Keratinocyte (primary cell): ENCODE measurements around the gene ATP2B1. TPM values are rescaled to one million over a fixed set of nuclear protein-coding genes. Genes with fewer than 3 reads are reported as not detected.

Experiments used
- DNase-seq: peaks from one replicate; pipeline ENCODE4 v3.0.0-alpha.2; 2011; ENCODE audit warnings: low read depth, missing footprints, low spot score
- FAIRE-seq: peaks from 2 replicates; lab custom pipeline; 2011; peaks lifted over from hg19 to GRCh38; lab: Jason Lieb, UNC
- H2AFZ ChIP-seq: 2 replicates; pipeline ENCODE4 v1.6.0; 2012; ENCODE audit warnings: low read length, control low read depth, inconsistent platforms; ENCODE audit not compliant: control insufficient read depth
- H3K27ac ChIP-seq: 2 replicates; pipeline ENCODE4 v1.5.1; 2011; ENCODE audit warnings: low read length; ENCODE audit not compliant: control insufficient read depth, insufficient read depth
- H3K27me3 ChIP-seq: 3 replicates; pipeline ENCODE4 v1.6.0; 2011; ENCODE audit warnings: low read length; ENCODE audit not compliant: control insufficient read depth, insufficient read depth; ENCODE audit errors: extremely low read depth
- H3K36me3 ChIP-seq, 2 experiments: 2 replicates in 1 of 2; 3 replicates in 1 of 2; pipeline ENCODE4 v1.5.1; 2011; ENCODE audit warnings: low read length in 2 of 2, mild to moderate bottlenecking in 1 of 2; ENCODE audit not compliant: control insufficient read depth in 2 of 2, insufficient read depth in 2 of 2; ENCODE audit errors: extremely low read depth in 1 of 2
- H3K4me1 ChIP-seq: 3 replicates; pipeline ENCODE4 v1.5.1; 2011; ENCODE audit warnings: low read length; ENCODE audit not compliant: control insufficient read depth, insufficient read depth; ENCODE audit errors: extremely low read depth
- H3K4me2 ChIP-seq: 3 replicates; pipeline ENCODE4 v1.6.0; 2011; ENCODE audit warnings: low read depth, low read length; ENCODE audit not compliant: control insufficient read depth, insufficient read depth; ENCODE audit errors: extremely low read depth
- H3K4me3 ChIP-seq, 3 experiments: fragments of 200-600 bp in 1 of 3; sonication (generic) in 1 of 3; 2 replicates in 2 of 3; 3 replicates in 1 of 3; pipeline ENCODE4 v1.5.1; 2011 to 2016; ENCODE audit warnings: low read length in 3 of 3, mild to moderate bottlenecking in 3 of 3, control low read depth in 2 of 3, inconsistent platforms in 1 of 3, low read depth in 1 of 3, mixed read lengths in 1 of 3, mixed run types in 1 of 3, moderate library complexity in 1 of 3; ENCODE audit not compliant: control insufficient read depth in 2 of 3, insufficient read depth in 2 of 3; ENCODE audit errors: extremely low read depth in 1 of 3
- H3K79me2 ChIP-seq: 2 replicates; pipeline ENCODE4 v1.6.0; 2012; ENCODE audit warnings: low read length; ENCODE audit not compliant: control insufficient read depth, insufficient read depth
- H3K9ac ChIP-seq: 3 replicates; pipeline ENCODE4 v1.6.0; 2011; ENCODE audit warnings: low read length; ENCODE audit not compliant: control insufficient read depth, insufficient read depth; ENCODE audit errors: extremely low read depth
- H3K9me1 ChIP-seq: 3 replicates; pipeline ENCODE4 v1.6.0; 2011; ENCODE audit warnings: low read length; ENCODE audit not compliant: control insufficient read depth, insufficient read depth; ENCODE audit errors: extremely low read depth
- H3K9me3 ChIP-seq: 2 replicates; pipeline ENCODE4 v1.5.1; 2012; ENCODE audit warnings: low read depth, low read length; ENCODE audit not compliant: control insufficient read depth
- H4K20me1 ChIP-seq: 3 replicates; pipeline ENCODE4 v1.6.0; 2011; ENCODE audit warnings: low read length; ENCODE audit not compliant: control insufficient read depth, insufficient read depth; ENCODE audit errors: extremely low read depth
- CTCF ChIP-seq, 3 experiments: IDR thresholded peaks in 1 of 3; conservative IDR thresholded peaks in 1 of 3; optimal IDR thresholded peaks in 1 of 3; 2 replicates in 2 of 3; 3 replicates in 1 of 3; pipeline versions ENCODE3 to v1.5.1; 2011; ENCODE audit warnings: low read length in 3 of 3, mild to moderate bottlenecking in 3 of 3, moderate library complexity in 2 of 3, control low read depth in 1 of 3, inconsistent platforms in 1 of 3; ENCODE audit not compliant: insufficient read depth in 2 of 3; ENCODE audit errors: extremely low read depth in 1 of 3
- EZH2 ChIP-seq: IDR thresholded peaks from one replicate; pipeline ENCODE4 v1.6.1; 2012; ENCODE audit warnings: inconsistent platforms, mild to moderate bottlenecking, low read length, moderate library complexity
- dilution Hi-C: fragments of 300-500 bp; cut with MboI; formaldehyde crosslinking; loops from one replicate; pipeline ENCODE4 v1.7.0; 2020; ENCODE audit warnings: low sequenced_read_pairs; ENCODE audit not compliant: extremely low pct_ligation_motif_present
- polyA plus RNA-seq, 5 experiments: library from polyadenylated mRNA; depleted of rRNA in 3 of 5; stranded (reverse) in 3 of 5; stranded (forward) in 1 of 5; unstranded in 1 of 5; fragments of >200 nt; gene quantifications; 1 replicate in 1 of 5; 2 replicates in 3 of 5; 3 replicates in 1 of 5; pipeline versions ENCODE4 v1.2.1 to v1.2.3, GENCODE V29; 2011 to 2012; ENCODE audit warnings: missing spikeins in 2 of 5, low read depth in 1 of 5, low replicate concordance in 1 of 5

The ATP2B1 gene
- polyA plus RNA-seq, 1 donor (not counting 4 experiments of a cell fraction or from before 2014, with no cell fraction given): 24.6 TPM

- Histone ChIP-seq H4K20me1 (no peaks in the 10 kb centered on the region), H3K9me3 (no peaks in the 10 kb centered on the region), H3K4me3 (no peak overlapping the region), H3K36me3 (no peaks in the 10 kb centered on the region), H2AFZ (no peak overlapping the region), H3K79me2 (no peaks in the 10 kb centered on the region), H3K27me3 (no peaks in the 10 kb centered on the region), H3K27ac (no peak overlapping the region), H3K9ac (no peak overlapping the region), H3K4me2 (no peak overlapping the region), H3K4me1 (no peaks in the 10 kb centered on the region), H3K9me1 (no peaks in the 10 kb centered on the region)
- dilution Hi-C loops: no loop called here
- no peak for TF ChIP-seq CTCF (optimal IDR thresholded peaks at IDR 0.05 in 1 of 3, IDR thresholded peaks at IDR 0.05 in 1 of 3, conservative IDR thresholded peaks at IDR 0.05 in 1 of 3; ENCODE audit: extremely low read depth in 1 of 3, insufficient read depth in 2 of 3, low read length in 3 of 3)
- no peak for TF ChIP-seq EZH2
- FAIRE-seq: no peak
- DNase-seq: no peak
Observed at GRCh38 chr12:89750389-89751351, 42.0 kb upstream of the ATP2B1 start.

GRCh38 chr12:89748791-89749190 lies 40.2 kb upstream of the ATP2B1 start:
- no peak for DNase-seq
- FAIRE-seq: no peak
- Histone ChIP-seq H3K27me3 (no peaks in the 10 kb centered on the region), H3K27ac (no peak overlapping the region), H4K20me1 (no peaks in the 10 kb centered on the region), H3K4me3 (no peak overlapping the region), H3K4me2 (no peak overlapping the region), H3K79me2 (no peaks in the 10 kb centered on the region), H3K4me1 (no peaks in the 10 kb centered on the region), H3K9me1 (no peaks in the 10 kb centered on the region), H3K9me3 (no peaks in the 10 kb centered on the region), H3K36me3 (no peaks in the 10 kb centered on the region), H3K9ac (no peak overlapping the region), H2AFZ (no peak overlapping the region)
- dilution Hi-C loops: no loop called here
- no peak for TF ChIP-seq CTCF (optimal IDR thresholded peaks at IDR 0.05 in 1 of 3, IDR thresholded peaks at IDR 0.05 in 1 of 3, conservative IDR thresholded peaks at IDR 0.05 in 1 of 3; ENCODE audit: extremely low read depth in 1 of 3, insufficient read depth in 2 of 3, low read length in 3 of 3)
- TF ChIP-seq EZH2: no peak
